PC-9 (cell line): ENCODE results near the gene BANP.

Experiments used
- CTCF ChIP-seq: fragments of 200-600 bp; sonication (generic); conservative IDR thresholded peaks from 2 replicates; pipeline ENCODE4 v1.6.1; 2017; ENCODE audit warnings: mixed run types, antibody characterized with exemption, mild to moderate bottlenecking, moderate library complexity
- EZH2 ChIP-seq: fragments of 200-600 bp; sonication (generic); IDR thresholded peaks from 2 replicates; pipeline ENCODE4 v1.8.0; 2017; ENCODE audit warnings: antibody characterized with exemption, low read depth

- no peak for TF ChIP-seq CTCF
- no peak for TF ChIP-seq EZH2
These were observed 44.4 kb downstream of the BANP start for GRCh38 chr16:87995644-87996043.
